Measurements from ENCODE around the gene GRK2. TPM values are rescaled to one million over a fixed set of nuclear protein-coding genes. Genes with fewer than 3 reads are reported as not detected.
A peak's percentile ranks its signal among the peaks of the same experiment; 100 is the strongest.
"Not testable (repeated sequence)": the region's sequence is repeated elsewhere in the genome, so short reads cannot be mapped to it uniquely, and the experiment has no call there.

Gene GRK2
- total RNA-seq, 1 donor from 2014 or later = 100 TPM

DNA sequence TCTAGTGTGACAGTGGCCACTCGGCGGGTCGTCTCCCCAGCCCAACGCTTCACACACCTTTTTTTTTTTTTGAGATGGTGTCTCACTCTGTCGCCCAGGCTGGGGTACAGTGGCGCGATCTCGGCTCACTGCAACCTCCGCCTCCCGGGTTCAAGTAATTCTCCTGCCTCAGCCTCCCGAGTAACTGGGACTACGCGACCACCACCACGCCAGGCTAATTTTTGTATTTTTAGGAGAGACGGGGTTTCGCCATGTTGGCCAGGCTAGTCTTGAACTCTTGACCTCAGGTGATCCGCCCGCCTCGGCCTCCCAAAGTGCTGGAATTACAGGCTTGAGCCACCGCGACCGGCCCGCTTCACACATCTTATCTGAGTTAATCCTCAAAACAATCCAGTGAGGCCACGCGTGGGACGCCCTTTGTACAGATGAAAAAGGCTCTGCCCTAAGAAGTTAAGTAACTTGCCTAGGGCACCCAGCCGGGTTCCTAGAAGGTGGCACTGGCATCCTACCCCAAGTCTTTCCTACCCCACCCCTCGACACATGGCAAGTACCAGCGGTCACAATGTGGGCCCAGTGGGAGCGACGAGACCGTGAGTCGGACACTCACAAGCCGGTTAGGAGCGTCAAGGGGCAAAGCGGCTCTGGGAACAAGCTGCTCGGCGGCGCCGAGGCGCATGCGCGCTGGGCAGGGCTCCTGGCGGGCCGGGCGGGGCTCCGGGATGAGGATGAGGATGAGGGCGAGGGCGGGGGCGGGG is 5.2 kb upstream of the GRK2 start:
- H3K36me3 ChIP-seq; H3K27me3 ChIP-seq; intact Hi-C loops (cut with DNase I); H3K9me3 ChIP-seq; DNase-seq (ENCODE audit: extremely low spot score in 2 of 2): not testable (repeated sequence)
- peak in 1 of 2 donors; percentile 37 for TF ChIP-seq POLR2AphosphoS5 (IDR thresholded peaks at IDR 0.05; ENCODE audit: insufficient read depth in 1 of 2, low read depth in 1 of 2)
- H3K4me1 ChIP-seq = peaks cover 49% of the 10 kb centered on the region
- peak overlapping the region; percentile 22 to 52 for H3K4me3 ChIP-seq
- peak overlapping the region; percentile 49 for H3K27ac ChIP-seq

DNA sequence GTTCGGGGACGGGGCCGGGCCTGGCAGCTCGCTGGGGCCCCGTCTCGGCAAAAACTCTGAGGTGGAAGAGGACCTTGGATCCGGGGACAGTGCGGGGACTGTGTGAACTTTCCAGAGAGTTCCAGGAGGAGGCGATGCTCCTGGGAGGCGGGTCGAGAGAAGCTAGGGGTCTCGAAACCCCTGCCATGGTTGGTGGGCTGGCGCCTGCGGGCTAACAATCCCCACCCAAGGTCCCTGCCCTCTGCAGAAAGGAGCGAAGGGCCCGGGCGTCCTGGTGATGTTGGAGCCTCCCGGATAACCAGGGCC is 4.7 kb upstream of the GRK2 start:
- H3K4me1 ChIP-seq = peaks cover 50% of the 10 kb centered on the region
- H3K9me3 ChIP-seq = no peaks in the 10 kb centered on the region
- intact Hi-C loops (cut with DNase I) = no loop called here
- peak overlapping the region; percentile 49 for H3K27ac ChIP-seq
- no peak for TF ChIP-seq POLR2A (IDR thresholded peaks at IDR 0.05)
- TF ChIP-seq, protein P1, sequence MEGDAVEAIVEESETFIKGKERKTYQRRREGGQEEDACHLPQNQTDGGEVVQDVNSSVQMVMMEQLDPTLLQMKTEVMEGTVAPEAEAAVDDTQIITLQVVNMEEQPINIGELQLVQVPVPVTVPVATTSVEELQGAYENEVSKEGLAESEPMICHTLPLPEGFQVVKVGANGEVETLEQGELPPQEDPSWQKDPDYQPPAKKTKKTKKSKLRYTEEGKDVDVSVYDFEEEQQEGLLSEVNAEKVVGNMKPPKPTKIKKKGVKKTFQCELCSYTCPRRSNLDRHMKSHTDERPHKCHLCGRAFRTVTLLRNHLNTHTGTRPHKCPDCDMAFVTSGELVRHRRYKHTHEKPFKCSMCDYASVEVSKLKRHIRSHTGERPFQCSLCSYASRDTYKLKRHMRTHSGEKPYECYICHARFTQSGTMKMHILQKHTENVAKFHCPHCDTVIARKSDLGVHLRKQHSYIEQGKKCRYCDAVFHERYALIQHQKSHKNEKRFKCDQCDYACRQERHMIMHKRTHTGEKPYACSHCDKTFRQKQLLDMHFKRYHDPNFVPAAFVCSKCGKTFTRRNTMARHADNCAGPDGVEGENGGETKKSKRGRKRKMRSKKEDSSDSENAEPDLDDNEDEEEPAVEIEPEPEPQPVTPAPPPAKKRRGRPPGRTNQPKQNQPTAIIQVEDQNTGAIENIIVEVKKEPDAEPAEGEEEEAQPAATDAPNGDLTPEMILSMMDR (IDR thresholded peaks at IDR 0.05) = no peak
- no peak for TF ChIP-seq POLR2AphosphoS5 (IDR thresholded peaks at IDR 0.05; ENCODE audit: insufficient read depth in 1 of 2, low read depth in 1 of 2)
- peak overlapping the region; percentile 22 to 52 for H3K4me3 ChIP-seq
- DNase-seq (ENCODE audit: extremely low spot score in 2 of 2) = no peak
- no peaks in the 10 kb centered on the region for H3K36me3 ChIP-seq
- H3K27me3 ChIP-seq = no peaks in the 10 kb centered on the region

DNA sequence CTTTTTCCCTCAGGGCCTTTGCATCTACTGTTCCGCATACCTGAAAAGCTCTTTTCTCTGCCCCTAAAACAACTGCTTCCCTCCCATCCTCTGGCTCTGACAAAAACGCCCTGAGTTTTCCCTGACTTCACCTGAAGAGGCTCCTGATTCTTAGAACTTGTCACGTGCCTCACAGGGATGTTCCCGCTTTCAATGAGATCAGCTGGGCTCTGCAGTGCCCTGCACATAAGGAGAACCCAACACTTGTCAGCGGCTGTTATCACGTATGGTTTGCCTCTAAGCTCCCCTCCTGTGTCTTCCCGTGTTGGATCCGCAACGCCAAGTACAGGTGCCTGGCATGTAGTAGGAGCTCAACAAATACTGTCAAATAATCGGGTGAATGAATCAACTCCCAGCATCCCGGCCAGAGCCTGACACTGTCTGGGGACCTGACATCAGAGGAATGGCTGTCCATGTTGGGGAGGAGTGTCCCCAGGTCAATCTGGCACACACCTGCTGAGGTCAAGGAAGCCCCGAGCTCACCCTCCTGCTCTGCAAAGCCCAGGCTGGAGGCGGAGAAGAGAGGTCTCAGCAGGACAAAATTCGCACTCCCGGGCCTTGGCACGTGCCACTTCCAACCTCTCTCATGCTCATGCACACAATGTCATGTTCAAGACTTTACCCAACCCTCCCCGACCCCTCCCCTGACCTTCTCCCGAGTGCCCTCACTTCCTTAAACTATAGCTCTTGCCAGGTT is 4.2 kb upstream of the GRK2 start:
- DNase-seq (ENCODE audit: extremely low spot score in 2 of 2) = no peak
- Histone ChIP-seq H3K27ac (peak overlapping the region; percentile 49), H3K4me3 (peak overlapping the region; percentile 22 to 52), H3K27me3 (no peaks in the 10 kb centered on the region), H3K36me3 (no peaks in the 10 kb centered on the region), H3K4me1 (peaks cover 51% of the 10 kb centered on the region), H3K9me3 (no peaks in the 10 kb centered on the region)
- intact Hi-C loops (cut with DNase I) = no loop called here
- TF ChIP-seq, protein P1 (IDR thresholded peaks at IDR 0.05) = no peak
- TF ChIP-seq POLR2A (IDR thresholded peaks at IDR 0.05) (no peak), POLR2AphosphoS5 (IDR thresholded peaks at IDR 0.05; ENCODE audit: insufficient read depth in 1 of 2, low read depth in 1 of 2) (no peak)

DNA sequence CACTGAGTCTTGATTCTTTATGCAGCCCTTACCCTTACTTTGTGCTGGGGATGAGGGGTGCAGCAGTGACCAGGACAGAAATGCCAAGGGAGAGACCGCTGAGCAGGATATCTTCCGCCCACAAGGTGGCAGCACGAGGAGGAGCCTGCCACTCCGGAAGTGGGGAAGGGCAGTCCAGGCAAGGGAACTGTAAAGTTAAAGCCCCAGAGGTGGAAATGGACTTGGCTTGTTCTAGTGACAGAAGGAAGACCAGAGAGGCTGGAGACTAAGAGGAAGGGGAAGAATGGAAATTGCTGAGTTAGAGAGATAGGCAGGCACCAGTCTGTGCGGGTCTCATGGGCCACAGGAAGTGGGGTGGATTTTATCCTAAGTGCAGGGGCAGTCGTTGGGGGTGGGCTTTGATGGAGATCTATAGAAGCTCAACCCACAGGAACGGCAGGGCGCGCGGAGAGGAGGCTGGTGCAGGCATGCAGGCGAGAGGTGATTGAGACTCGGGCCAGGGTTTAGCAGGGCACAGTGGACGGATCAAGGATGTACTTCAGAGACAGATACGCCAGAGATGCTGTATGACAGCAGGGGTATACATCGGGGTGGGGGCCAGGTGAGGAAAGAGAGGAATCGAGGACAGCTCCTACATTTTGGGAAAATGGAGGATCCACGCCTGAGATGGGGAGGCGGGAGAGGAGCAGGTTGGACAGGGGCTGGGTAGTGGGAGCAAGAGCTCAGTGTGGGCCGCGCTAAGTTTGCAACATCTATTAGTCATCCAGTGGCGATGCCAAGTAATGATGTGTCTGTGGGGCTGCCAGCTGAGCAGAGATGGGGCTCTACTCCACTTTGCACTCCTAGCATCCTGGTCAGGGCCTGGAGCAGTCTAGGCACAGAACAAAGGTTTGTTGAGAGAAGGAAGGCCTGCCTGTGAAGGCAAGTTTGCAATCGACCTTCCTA is 3.3 kb upstream of the GRK2 start:
- H3K4me3 ChIP-seq = no peak overlapping the region
- H3K27ac ChIP-seq = peak overlapping the region; percentile 49
- peaks cover 60% of the 10 kb centered on the region for H3K4me1 ChIP-seq
- intact Hi-C loops (cut with DNase I) = no loop called here
- H3K9me3 ChIP-seq = no peaks in the 10 kb centered on the region
- no peaks in the 10 kb centered on the region for H3K27me3 ChIP-seq
- TF ChIP-seq POLR2AphosphoS5 (IDR thresholded peaks at IDR 0.05; ENCODE audit: insufficient read depth in 1 of 2, low read depth in 1 of 2) (peak; percentile 21 to 56), POLR2A (IDR thresholded peaks at IDR 0.05) (no peak)
- TF ChIP-seq, protein P1 (IDR thresholded peaks at IDR 0.05) = peak; percentile 57 to 86 (median 71)
- DNase-seq (ENCODE audit: extremely low spot score in 2 of 2) = no peak
- H3K36me3 ChIP-seq = peaks cover 0 to 1% of the 10 kb centered on the region in 2 donors

DNA sequence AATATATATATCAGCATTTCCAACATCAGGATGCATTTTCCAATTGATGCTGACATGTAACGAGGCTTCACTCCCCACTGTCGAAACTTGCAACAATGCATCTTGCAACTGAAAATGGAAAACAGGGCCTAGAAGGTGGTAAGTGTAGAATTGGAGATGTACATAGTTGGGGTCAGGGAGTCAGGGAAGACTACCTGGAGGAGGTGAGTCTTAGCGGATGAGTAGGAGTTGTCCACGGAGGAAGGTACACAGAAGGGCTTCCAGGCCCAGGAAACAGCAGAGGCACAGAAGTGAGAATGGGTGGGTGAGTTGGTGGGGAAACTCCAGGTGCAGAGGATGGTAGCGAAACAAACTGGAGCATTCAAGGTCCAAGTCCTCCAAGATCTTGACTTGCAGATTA is 2.0 kb upstream of the GRK2 start:
- no peak overlapping the region for H3K4me3 ChIP-seq
- H3K9me3 ChIP-seq = no peaks in the 10 kb centered on the region
- TF ChIP-seq, protein P1 (IDR thresholded peaks at IDR 0.05) = no peak
- TF ChIP-seq POLR2AphosphoS5 (IDR thresholded peaks at IDR 0.05; ENCODE audit: insufficient read depth in 1 of 2, low read depth in 1 of 2) = no peak
- no peak for TF ChIP-seq POLR2A (IDR thresholded peaks at IDR 0.05)
- peaks cover 0 to 11% of the 10 kb centered on the region in 2 donors for H3K36me3 ChIP-seq
- no peak for DNase-seq (ENCODE audit: extremely low spot score in 2 of 2)
- H3K27ac ChIP-seq = peak overlapping the region; percentile 37
- intact Hi-C loops (cut with DNase I) = no loop called here
- no peaks in the 10 kb centered on the region for H3K27me3 ChIP-seq
- H3K4me1 ChIP-seq = peaks cover 72% of the 10 kb centered on the region

Data from vagina (tissue), 2 donors.